ENCODE measurements around the gene CEBPE. TPM values are rescaled to one million over a fixed set of nuclear protein-coding genes. Genes with fewer than 3 reads are reported as not detected.

The CEBPE gene
- total RNA-seq = 0.13 TPM in 1 of 2 replicates, not detected in the other

GRCh38 chr14:23118506-23119362 is at the start of gene CEBPE:
CEBPE (minus strand) TSS chr14:23119255; CDS start chr14:23119091, 164 bp downstream.

GRCh38 chr14:23104591-23105347 is 14.3 kb downstream of the CEBPE start, which contains the start of gene CIROP:
CIROP (minus strand) TSS chr14:23104989; CDS start chr14:23104920, 69 bp downstream.

GRCh38 chr14:23095196-23096108 is 23.6 kb downstream of the CEBPE start, which contains the start of gene C14orf119:
C14orf119 (plus strand) TSS chr14:23095505; CDS start chr14:23097659, 2,154 bp downstream.

GRCh38 chr14:23094666-23095195 is 24.3 kb downstream of the CEBPE start, which contains the start of gene ACIN1:
ACIN1 (minus strand) TSS chr14:23095136; CDS start chr14:23095112, 24 bp downstream.

Small RNA genes within 50 kb of the gene (small RNA-seq; reads per million reads assigned to genes)
- not detected for gene RNU6-1138P

Other genes with a start within 250 kb of the CEBPE start
- gene LRP10, start 247.5 kb downstream of the CEBPE start, total RNA-seq = 97.4 and 113 TPM in 2 replicates
- gene REM2, start 236.0 kb downstream of the CEBPE start, total RNA-seq = under 0.01 TPM in 1 of 2 replicates, not detected in the other
- 89.1 and 179 TPM in 2 replicates for gene RBM23, start 200.1 kb downstream of the CEBPE start, total RNA-seq
- gene PRMT5, start 189.9 kb downstream of the CEBPE start, total RNA-seq = 42.9 and 45.8 TPM in 2 replicates
- gene HAUS4, start 162.2 kb downstream of the CEBPE start, total RNA-seq = 36.8 and 54.7 TPM in 2 replicates
- 65.6 and 75.0 TPM in 2 replicates for gene AJUBA, start 136.7 kb downstream of the CEBPE start, total RNA-seq
- 9.2 and 12.0 TPM in 2 replicates for gene C14orf93, start 109.1 kb downstream of the CEBPE start, total RNA-seq
- gene PSMB5, start 84.4 kb downstream of the CEBPE start, total RNA-seq = 119 and 140 TPM in 2 replicates
- not detected in 2 replicates for gene PSMB11, start 77.0 kb downstream of the CEBPE start, total RNA-seq
- gene CDH24, start 61.7 kb downstream of the CEBPE start, total RNA-seq = 4.1 and 4.6 TPM in 2 replicates
- 103 and 105 TPM in 2 replicates for gene ACIN1, start 24.1 kb downstream of the CEBPE start, total RNA-seq
- gene C14orf119, start 23.8 kb downstream of the CEBPE start, total RNA-seq = 44.0 and 45.7 TPM in 2 replicates
- gene CIROP, start 14.3 kb downstream of the CEBPE start, total RNA-seq = 0.26 TPM in 1 of 2 replicates, not detected in the other
- 94.3 and 98.6 TPM in 2 replicates for gene SLC7A8, start 64.4 kb upstream of the CEBPE start, total RNA-seq
- not detected in 2 replicates for gene RNF212B, start 118.7 kb upstream of the CEBPE start, total RNA-seq
- gene HOMEZ, start 166.9 kb upstream of the CEBPE start, total RNA-seq = 6.1 and 7.8 TPM in 2 replicates
- 7.2 and 10.8 TPM in 2 replicates for gene PPP1R3E, start 183.6 kb upstream of the CEBPE start, total RNA-seq
- 17.2 and 17.9 TPM in 2 replicates for gene BCL2L2, start 187.6 kb upstream of the CEBPE start, total RNA-seq
- 43.4 and 44.4 TPM in 2 replicates for gene PABPN1, start 202.2 kb upstream of the CEBPE start, total RNA-seq
- gene SLC22A17, start 233.6 kb upstream of the CEBPE start, total RNA-seq = 17.1 and 18.3 TPM in 2 replicates
- gene EFS, start 245.9 kb upstream of the CEBPE start, total RNA-seq = 15.5 and 18.4 TPM in 2 replicates